ENCODE results near the gene MAPK10.

- TF ChIP-seq ZNF331 (CRISPR knock-in tag; IDR thresholded peaks at IDR 0.05; ENCODE audit: low read depth) (no peak), CTCF (conservative IDR thresholded peaks at IDR 0.05; ENCODE audit: low read depth in 2 of 2) (no peak)
These were observed 242.0 kb downstream of the MAPK10 start for GRCh38 chr4:86117705-86118302.

All from GM23338 (cell line).